ENCODE measurements around the gene IL1RAP. TPM values are rescaled to one million over a fixed set of nuclear protein-coding genes. Genes with fewer than 3 reads are reported as not detected.

Gene IL1RAP
- total and polyA plus RNA-seq, 5 experiments from 2014 or later: 2.2 to 11.3 (median 3.9) TPM

GRCh38 chr3:190614226-190615059, 100.6 kb downstream of the IL1RAP start:
- DNase-seq (no peak), ATAC-seq (no peak)
- Mint-ChIP-seq H3K27ac (no peak overlapping the region), H3K36me3 (peaks cover 11 to 17% (median 12%) of the 10 kb centered on the region in 3 donors), H3K27me3 (no peaks in the 10 kb centered on the region), H3K4me3 (no peak overlapping the region), H3K9me3 (no peaks in the 10 kb centered on the region), H3K4me1 (peaks cover 6 to 33% (median 27%) of the 10 kb centered on the region in 4 donors)
- POLR2A ChIA-PET: no interaction called here

- H3K4me3 Mint-ChIP-seq: no peak overlapping the region
- H3K4me1 Mint-ChIP-seq: peaks cover 6 to 34% (median 27%) of the 10 kb centered on the region in 4 donors
- peaks cover 5 to 14% (median 9%) of the 10 kb centered on the region in 3 donors for H3K36me3 Mint-ChIP-seq
- no peaks in the 10 kb centered on the region for H3K9me3 Mint-ChIP-seq
- H3K27me3 Mint-ChIP-seq: no peaks in the 10 kb centered on the region
- no peak for DNase-seq
- no peak for ATAC-seq
- no peak overlapping the region for H3K27ac Mint-ChIP-seq
- POLR2A ChIA-PET: no interaction called here
Measured at GRCh38 chr3:190615060-190615384, 101.1 kb downstream of the IL1RAP start.

- Mint-ChIP-seq H3K9me3 (no peaks in the 10 kb centered on the region), H3K27ac (no peak overlapping the region), H3K4me1 (peaks cover 6 to 35% (median 27%) of the 10 kb centered on the region in 4 donors), H3K27me3 (no peaks in the 10 kb centered on the region), H3K4me3 (no peak overlapping the region), H3K36me3 (peaks cover 4 to 14% (median 12%) of the 10 kb centered on the region in 3 donors)
- ATAC-seq (no peak), DNase-seq (no peak)
- POLR2A ChIA-PET: no interaction called here
Measured at GRCh38 chr3:190615607-190616006, 101.7 kb downstream of the IL1RAP start.

GRCh38 chr3:190616637-190617036, 102.8 kb downstream of the IL1RAP start:
- Mint-ChIP-seq H3K4me3 (no peak overlapping the region), H3K36me3 (peaks cover 4 to 18% (median 17%) of the 10 kb centered on the region in 3 donors), H3K4me1 (peaks cover 6 to 35% (median 27%) of the 10 kb centered on the region in 4 donors), H3K9me3 (no peaks in the 10 kb centered on the region), H3K27me3 (no peaks in the 10 kb centered on the region), H3K27ac (peak overlapping the region in 2 of 10 donors; percentile 33 to 76)
- DNase-seq: no peak
- POLR2A ChIA-PET: no interaction called here
- no peak for ATAC-seq

GRCh38 chr3:190617185-190617584, 103.3 kb downstream of the IL1RAP start:
- ATAC-seq (peak in 1 of 2 donors; percentile 67), DNase-seq (peak in 4 of 10 donors; percentile 1 to 53 (median 16))
- peaks cover 6 to 35% (median 27%) of the 10 kb centered on the region in 4 donors for H3K4me1 Mint-ChIP-seq
- peak overlapping the region in 1 of 10 donors; percentile 43 for H3K4me3 Mint-ChIP-seq
- H3K27ac Mint-ChIP-seq: peak overlapping the region in 2 of 10 donors; percentile 54 to 76
- POLR2A ChIA-PET: no interaction called here
- no peaks in the 10 kb centered on the region for H3K27me3 Mint-ChIP-seq
- peaks cover 4 to 21% (median 21%) of the 10 kb centered on the region in 3 donors for H3K36me3 Mint-ChIP-seq
- no peaks in the 10 kb centered on the region for H3K9me3 Mint-ChIP-seq

- no peaks in the 10 kb centered on the region for H3K27me3 Mint-ChIP-seq
- H3K4me1 Mint-ChIP-seq: peaks cover 6 to 35% (median 27%) of the 10 kb centered on the region in 4 donors
- H3K36me3 Mint-ChIP-seq: peaks cover 7 to 25% (median 19%) of the 10 kb centered on the region in 3 donors
- DNase-seq (no peak), ATAC-seq (peak in 1 of 2 donors; percentile 42)
- peak overlapping the region in 5 of 10 donors; percentile 5 to 76 (median 46) for H3K27ac Mint-ChIP-seq
- peak overlapping the region in 2 of 10 donors; percentile 1 to 46 for H3K4me3 Mint-ChIP-seq
- H3K9me3 Mint-ChIP-seq: no peaks in the 10 kb centered on the region
- POLR2A ChIA-PET: no interaction called here
Measured at GRCh38 chr3:190618330-190619030, 104.6 kb downstream of the IL1RAP start.

GRCh38 chr3:190619353-190619752, 105.5 kb downstream of the IL1RAP start:
- Mint-ChIP-seq H3K27me3 (no peaks in the 10 kb centered on the region), H3K27ac (peak overlapping the region in 1 of 10 donors; percentile 76), H3K4me3 (no peak overlapping the region), H3K9me3 (no peaks in the 10 kb centered on the region), H3K4me1 (peaks cover 5 to 35% (median 27%) of the 10 kb centered on the region in 4 donors), H3K36me3 (peaks cover 12 to 33% (median 25%) of the 10 kb centered on the region in 3 donors)
- ATAC-seq (no peak), DNase-seq (no peak)
- POLR2A ChIA-PET: no interaction called here

GRCh38 chr3:190619761-190620160, 105.9 kb downstream of the IL1RAP start:
- no peak for DNase-seq
- no peaks in the 10 kb centered on the region for H3K9me3 Mint-ChIP-seq
- no peak overlapping the region for H3K27ac Mint-ChIP-seq
- POLR2A ChIA-PET: no interaction called here
- no peak for ATAC-seq
- no peak overlapping the region for H3K4me3 Mint-ChIP-seq
- H3K36me3 Mint-ChIP-seq: peaks cover 14 to 36% (median 29%) of the 10 kb centered on the region in 3 donors
- H3K4me1 Mint-ChIP-seq: peaks cover 5 to 35% (median 27%) of the 10 kb centered on the region in 4 donors
- no peaks in the 10 kb centered on the region for H3K27me3 Mint-ChIP-seq

- ATAC-seq (no peak), DNase-seq (no peak)
- POLR2A ChIA-PET: no interaction called here
- no peaks in the 10 kb centered on the region for H3K27me3 Mint-ChIP-seq
- peaks cover 5 to 34% (median 27%) of the 10 kb centered on the region in 4 donors for H3K4me1 Mint-ChIP-seq
- H3K36me3 Mint-ChIP-seq: peaks cover 14 to 44% (median 25%) of the 10 kb centered on the region in 3 donors
- H3K9me3 Mint-ChIP-seq: no peaks in the 10 kb centered on the region
- no peak overlapping the region for H3K4me3 Mint-ChIP-seq
- H3K27ac Mint-ChIP-seq: no peak overlapping the region
Measured at GRCh38 chr3:190620886-190621608, 107.2 kb downstream of the IL1RAP start.

- peaks cover 14 to 48% (median 23%) of the 10 kb centered on the region in 3 donors for H3K36me3 Mint-ChIP-seq
- ATAC-seq: no peak
Measured at GRCh38 chr3:190621927-190622326, 108.0 kb downstream of the IL1RAP start.

GRCh38 chr3:190624282-190624681, 110.4 kb downstream of the IL1RAP start:
- H3K27ac Mint-ChIP-seq: no peak overlapping the region
- DNase-seq (no peak), ATAC-seq (no peak)
- peaks cover 14 to 63% (median 34%) of the 10 kb centered on the region in 3 donors for H3K36me3 Mint-ChIP-seq
- H3K27me3 Mint-ChIP-seq: no peaks in the 10 kb centered on the region
- no peak overlapping the region for H3K4me3 Mint-ChIP-seq
- no peaks in the 10 kb centered on the region for H3K9me3 Mint-ChIP-seq
- H3K4me1 Mint-ChIP-seq: peaks cover 0 to 2% (median 0%) of the 10 kb centered on the region in 4 donors
- POLR2A ChIA-PET: no interaction called here

More at GRCh38 chr3:190621927-190622326, 108.0 kb downstream of the IL1RAP start:
- no peak for DNase-seq
- no peaks in the 10 kb centered on the region for H3K27me3 Mint-ChIP-seq
- POLR2A ChIA-PET: no interaction called here
- no peak overlapping the region for H3K27ac Mint-ChIP-seq
- no peak overlapping the region for H3K4me3 Mint-ChIP-seq
- H3K4me1 Mint-ChIP-seq: peaks cover 5 to 25% (median 19%) of the 10 kb centered on the region in 4 donors
- H3K9me3 Mint-ChIP-seq: no peaks in the 10 kb centered on the region

GRCh38 chr3:190626951-190627620, 113.2 kb downstream of the IL1RAP start:
- no peak for DNase-seq
- peaks cover 0 to 8% (median 3%) of the 10 kb centered on the region in 4 donors for H3K4me1 Mint-ChIP-seq
- no peak overlapping the region for H3K27ac Mint-ChIP-seq
- no peak overlapping the region for H3K4me3 Mint-ChIP-seq
- H3K9me3 Mint-ChIP-seq: no peaks in the 10 kb centered on the region
- POLR2A ChIA-PET: no interaction called here
- no peak for ATAC-seq
- H3K27me3 Mint-ChIP-seq: no peaks in the 10 kb centered on the region
- peaks cover 14 to 53% (median 31%) of the 10 kb centered on the region in 3 donors for H3K36me3 Mint-ChIP-seq
